Cardiac fibroblast (primary cell): ENCODE measurements around the gene B4GALNT2.
"Not testable (repeated sequence)": the region's sequence is repeated elsewhere in the genome, so short reads cannot be mapped to it uniquely, and the experiment has no call there.

Experiments used
- DNase-seq, 2 donors: peaks; one replicate each; pipeline versions ENCODE4 v3.0.0 to v3.0.0-alpha.2; 2010; ENCODE audit warnings: low read depth in 2 of 2
- H3K4me3 ChIP-seq, 2 donors: replicated peaks in 1 of 2; 1 replicate in 1 of 2; 2 replicates in 1 of 2; pipeline ENCODE4 v1.5.1; 2011; ENCODE audit warnings: low read depth in 2 of 2, low read length in 2 of 2, mild to moderate bottlenecking in 2 of 2, moderate library complexity in 1 of 2
- CTCF ChIP-seq: IDR thresholded peaks from one replicate; pipeline ENCODE4 v1.5.1; 2011; ENCODE audit warnings: low read depth, mild to moderate bottlenecking, low read length, inconsistent platforms

Gene B4GALNT2

GRCh38 chr17:49132699-49133364 is at the start of gene B4GALNT2:
Gene B4GALNT2 (plus strand): TSS chr17:49132769. CDS start chr17:49132793, 24 bp downstream.
- peak within 1 kb of the TSS; percentile 23 to 39 for H3K4me3 ChIP-seq
- no peak for DNase-seq

GRCh38 chr17:49085046-49085445 is 47.5 kb upstream of the B4GALNT2 start:
- H3K4me3 ChIP-seq = not testable (repeated sequence)
- peak in 1 of 2 donors; percentile 52 for DNase-seq

More at GRCh38 chr17:49132699-49133364, at the start of gene B4GALNT2:
- TF ChIP-seq CTCF = no peak

GRCh38 chr17:49085565-49086315 is 46.8 kb upstream of the B4GALNT2 start:
- no peak for TF ChIP-seq CTCF
- DNase-seq = no peak
- no peak overlapping the region for H3K4me3 ChIP-seq

- no peak for TF ChIP-seq CTCF
- H3K4me3 ChIP-seq = no peak overlapping the region
These were observed 46.3 kb upstream of the B4GALNT2 start for GRCh38 chr17:49086316-49086605.

GRCh38 chr17:49086649-49087048 is 45.9 kb upstream of the B4GALNT2 start:
- no peak overlapping the region for H3K4me3 ChIP-seq
- DNase-seq = no peak
- no peak for TF ChIP-seq CTCF

More at GRCh38 chr17:49086316-49086605, 46.3 kb upstream of the B4GALNT2 start:
- DNase-seq = no peak

GRCh38 chr17:49089094-49089493 is 43.5 kb upstream of the B4GALNT2 start:
- H3K4me3 ChIP-seq = no peak overlapping the region
- no peak for DNase-seq
- no peak for TF ChIP-seq CTCF

- DNase-seq = no peak
- TF ChIP-seq CTCF = no peak
- no peak overlapping the region for H3K4me3 ChIP-seq
These were observed 41.5 kb upstream of the B4GALNT2 start for GRCh38 chr17:49090878-49091594.
